Stimulated activated CD8-positive, alpha-beta memory T cell treated with anti-CD3 and anti-CD28 coated beads, Interleukin-7, amount 100 ng/mL, for 48 hours (primary cell): ENCODE data around the gene ZMYND8.
"Not testable (repeated sequence)": the region's sequence is repeated elsewhere in the genome, so short reads cannot be mapped to it uniquely, and the experiment has no call there.

Source experiments
- DNase-seq, 2 donors: peaks; one replicate each; pipeline ENCODE4 v3.0.0-alpha.2; 2020; ENCODE audit warnings: low read depth in 1 of 2; ENCODE audit errors: extremely low read depth in 1 of 2

Gene ZMYND8

DNA sequence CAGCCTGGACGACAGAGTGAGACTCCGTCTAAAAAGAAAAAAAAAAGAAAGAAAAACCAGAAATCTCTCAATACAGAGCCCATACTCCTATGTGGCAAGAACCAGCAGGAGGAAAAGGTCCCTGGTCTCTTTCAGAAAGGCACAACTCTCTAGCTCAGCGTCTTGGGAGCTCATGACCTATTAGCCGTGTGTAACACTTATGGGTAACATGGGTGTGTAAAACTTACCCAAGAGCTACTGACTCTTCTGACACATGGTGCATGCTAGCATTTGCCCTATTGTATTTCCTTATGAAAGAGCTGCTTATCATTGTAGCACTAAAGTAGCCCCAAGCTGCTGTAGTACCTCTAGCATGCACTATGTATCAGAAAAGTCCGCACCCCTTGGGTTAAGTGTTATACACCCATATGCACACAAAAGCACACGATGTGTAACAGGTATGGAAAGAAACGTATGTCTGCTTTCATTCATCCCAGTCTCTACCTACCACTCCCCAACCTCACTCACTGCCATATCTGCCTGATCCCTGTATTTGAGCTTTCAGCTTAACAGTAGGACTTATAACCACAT, 85.4 kb downstream of the ZMYND8 start:
- DNase-seq = no peak

DNA sequence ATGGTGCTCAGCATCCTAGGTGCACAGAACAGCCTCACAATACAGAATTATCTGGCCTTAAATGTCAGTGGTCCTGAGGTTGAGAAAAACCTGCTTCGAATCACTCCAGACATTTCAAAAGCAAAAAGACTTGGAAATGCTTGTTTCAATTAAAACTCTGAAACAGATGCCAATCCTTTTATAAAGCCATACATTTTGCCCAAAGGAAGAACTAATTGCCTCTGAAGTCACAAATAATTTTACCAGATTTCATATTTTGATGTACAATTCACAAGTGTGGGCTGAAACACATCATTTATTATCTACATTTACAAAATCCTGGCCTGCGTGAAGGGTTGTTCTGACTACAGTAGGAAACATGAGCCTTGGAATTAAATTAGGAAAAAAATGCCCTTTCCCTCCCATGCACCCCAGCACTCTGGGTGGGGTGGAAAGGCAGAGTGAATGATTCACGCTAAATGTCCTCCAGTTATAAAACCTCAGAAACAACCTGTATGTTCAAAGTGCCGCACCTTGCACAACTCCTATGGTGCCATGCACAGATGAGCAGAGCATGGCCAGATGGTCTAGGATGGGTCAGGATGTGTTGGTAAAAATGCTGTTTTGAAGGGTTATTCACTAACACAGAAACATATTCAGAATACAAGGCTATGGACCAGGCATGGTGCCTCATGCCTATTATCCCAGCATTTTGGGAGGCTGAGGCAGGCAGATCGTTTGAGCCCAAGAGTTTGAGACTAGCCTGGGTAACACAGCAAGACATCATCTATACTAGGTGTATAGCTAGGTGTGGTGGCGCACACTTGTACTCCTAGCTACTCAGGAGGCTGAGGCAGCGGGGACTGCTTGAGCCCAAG, 87.0 kb downstream of the ZMYND8 start:
- no peak for DNase-seq

DNA sequence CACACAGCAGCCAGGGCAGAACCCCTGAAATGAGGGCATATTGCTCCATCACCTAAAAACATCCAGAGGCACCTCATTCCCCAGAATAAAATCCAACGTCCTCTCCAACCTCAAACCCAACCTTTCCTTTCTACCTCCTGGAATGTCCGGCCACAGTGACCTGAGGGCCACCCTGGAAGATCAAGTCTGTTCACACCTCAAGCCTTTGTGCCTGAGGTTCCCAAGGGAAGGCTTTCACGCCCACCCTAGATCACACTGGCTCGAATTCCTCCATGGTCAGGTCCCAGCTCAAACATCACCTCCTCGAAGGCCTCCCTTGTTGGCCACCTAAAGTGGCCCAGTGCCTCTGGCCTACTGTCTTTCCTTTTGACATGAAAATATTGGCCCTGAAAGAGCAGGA, 88.9 kb downstream of the ZMYND8 start:
- DNase-seq = no peak

DNA sequence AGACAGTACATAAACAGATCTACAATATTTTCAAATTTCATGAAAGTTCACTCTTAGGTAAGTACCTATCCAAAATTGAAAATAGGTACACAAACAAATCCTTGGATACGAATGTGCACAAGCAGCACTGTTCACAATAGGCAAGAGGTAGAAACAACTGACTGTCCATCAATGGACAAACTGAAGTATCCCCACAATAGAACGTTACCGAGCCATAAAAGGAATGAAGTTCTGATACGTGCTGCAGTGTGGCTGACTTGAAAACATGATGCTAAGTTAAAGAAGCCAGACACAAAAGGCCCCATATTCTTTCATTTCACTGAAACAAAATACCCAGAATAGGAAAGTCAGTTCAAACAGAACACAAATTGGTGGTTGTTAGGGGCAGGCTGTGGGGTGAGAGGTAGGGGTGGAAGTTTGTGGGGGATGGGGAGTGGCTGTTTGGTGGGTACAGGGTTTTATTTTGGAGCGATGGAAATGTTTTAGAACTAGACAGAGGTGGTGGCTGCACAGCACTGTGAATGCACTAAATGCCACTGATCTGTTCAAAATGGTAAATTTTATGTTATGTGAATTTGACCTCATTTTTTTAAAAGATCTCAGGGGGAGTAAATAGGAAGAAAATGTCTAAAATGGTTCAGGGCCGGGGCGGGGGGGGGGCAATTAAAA, 89.5 kb downstream of the ZMYND8 start:
- no peak for DNase-seq

DNA sequence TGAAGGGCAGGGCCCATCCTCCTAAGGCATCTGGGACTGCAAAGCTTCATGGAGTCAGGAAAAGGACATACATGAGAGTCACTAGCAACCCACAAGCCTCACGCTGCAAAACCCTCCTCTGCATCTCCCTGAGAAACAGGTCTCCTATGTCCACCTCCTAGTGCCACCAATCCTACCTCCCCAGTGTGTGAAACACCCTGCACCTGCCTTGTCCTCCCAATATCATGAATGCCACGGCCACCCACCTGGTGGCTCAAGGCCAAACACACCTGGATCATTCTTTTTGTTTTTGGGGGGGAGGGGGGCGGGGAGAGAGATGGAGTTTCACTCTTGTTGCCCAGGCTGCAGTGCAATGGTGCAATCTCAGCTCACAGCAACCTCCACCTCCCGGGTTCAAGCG, 90.5 kb downstream of the ZMYND8 start:
- DNase-seq = no peak

DNA sequence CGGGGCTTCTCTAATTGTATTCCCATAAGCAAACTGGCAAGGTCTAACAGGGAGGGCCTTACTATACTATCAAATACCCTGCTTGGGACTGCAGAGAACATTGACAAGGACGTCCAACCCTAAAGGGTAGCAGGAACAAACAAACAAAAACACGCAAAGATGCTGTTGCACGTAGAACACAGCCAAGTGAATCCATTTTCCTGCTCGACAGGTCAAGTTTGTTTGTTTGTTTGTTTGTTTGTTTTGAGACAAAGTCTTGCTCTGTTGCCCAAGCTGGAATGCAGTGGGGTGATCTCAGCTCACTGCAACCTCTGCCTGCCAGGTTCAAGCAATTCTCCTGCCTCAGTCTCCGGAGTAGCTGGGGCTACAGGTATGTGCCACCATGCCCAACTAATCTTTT, 91.3 kb downstream of the ZMYND8 start:
- DNase-seq = no peak

DNA sequence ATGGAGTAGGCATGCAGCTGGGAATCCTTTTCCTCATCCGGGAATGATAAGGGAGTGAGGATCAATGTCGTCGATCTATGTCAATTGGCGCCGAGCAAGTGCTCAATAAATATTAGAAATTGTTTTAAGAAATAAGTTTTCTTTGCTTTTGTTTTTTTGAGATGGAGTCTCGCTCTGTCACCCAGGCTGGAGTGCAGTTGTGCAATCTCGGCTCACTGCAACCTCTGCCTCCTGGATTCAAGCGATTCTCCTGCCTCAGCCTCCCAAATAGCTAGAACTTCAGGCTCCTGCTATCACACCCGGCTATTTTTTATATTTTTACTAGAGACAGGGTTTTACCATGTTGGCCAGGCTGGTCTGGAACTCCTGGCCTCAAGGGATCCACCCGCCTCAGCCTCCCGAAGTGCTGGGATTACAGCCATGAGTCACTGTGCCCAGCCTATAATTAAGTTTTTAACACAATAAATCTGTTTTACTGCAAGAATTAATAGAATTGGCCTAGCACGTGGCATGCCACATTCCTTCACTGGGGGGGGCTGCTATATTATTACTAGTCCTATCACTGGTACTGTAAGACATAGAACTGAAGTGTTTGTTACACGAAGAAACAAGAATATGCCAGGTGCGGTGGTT, 92.2 kb downstream of the ZMYND8 start:
- DNase-seq = not testable (repeated sequence)

DNA sequence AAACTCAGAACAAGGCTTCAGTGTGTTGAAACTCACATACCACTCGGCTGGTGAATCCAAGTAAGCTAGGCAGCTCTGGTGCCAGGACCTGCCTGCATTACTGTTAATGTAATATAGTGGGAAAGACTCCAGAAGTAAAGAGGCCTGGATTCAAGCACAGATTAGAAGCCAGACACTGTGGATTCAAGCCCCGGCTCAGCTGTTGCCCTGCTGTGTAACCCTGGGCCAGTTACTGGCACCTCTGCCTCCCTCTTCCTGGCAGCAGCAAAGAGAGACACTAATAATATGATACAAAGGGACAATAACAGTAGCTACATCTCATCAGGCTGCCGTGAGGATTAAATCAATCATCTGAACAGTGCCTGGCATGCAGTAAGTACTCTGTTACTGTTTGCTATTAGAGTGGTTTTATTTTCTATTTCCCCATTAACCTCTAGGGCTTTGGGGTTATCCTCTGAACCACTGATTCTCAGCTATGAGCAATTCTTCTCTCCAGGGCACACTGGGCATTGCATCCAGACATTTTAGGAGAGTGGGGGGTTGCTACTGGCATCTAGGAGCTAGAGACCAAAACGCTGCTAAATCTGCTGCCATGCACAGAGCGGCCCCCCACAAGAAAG, 92.9 kb downstream of the ZMYND8 start:
- DNase-seq = no peak

DNA sequence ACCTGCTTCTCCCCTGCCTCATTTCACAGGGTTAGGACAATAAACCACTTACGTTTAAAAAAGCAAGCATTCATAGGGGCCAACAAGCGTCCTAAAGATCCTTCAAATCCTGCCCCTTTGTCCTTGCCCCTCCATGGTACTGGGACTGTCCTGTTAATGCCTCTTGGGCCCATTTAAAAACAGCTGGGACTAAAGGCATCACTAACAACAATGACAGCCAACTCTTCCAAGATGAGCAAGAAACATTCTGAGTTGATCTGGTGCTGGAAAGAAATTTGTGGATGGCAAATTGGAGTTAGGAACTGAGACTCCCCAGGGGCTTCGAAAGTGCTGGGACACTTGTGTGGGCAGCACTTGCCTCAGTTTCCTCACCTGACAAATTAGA, 93.4 kb downstream of the ZMYND8 start:
- DNase-seq = no peak

DNA sequence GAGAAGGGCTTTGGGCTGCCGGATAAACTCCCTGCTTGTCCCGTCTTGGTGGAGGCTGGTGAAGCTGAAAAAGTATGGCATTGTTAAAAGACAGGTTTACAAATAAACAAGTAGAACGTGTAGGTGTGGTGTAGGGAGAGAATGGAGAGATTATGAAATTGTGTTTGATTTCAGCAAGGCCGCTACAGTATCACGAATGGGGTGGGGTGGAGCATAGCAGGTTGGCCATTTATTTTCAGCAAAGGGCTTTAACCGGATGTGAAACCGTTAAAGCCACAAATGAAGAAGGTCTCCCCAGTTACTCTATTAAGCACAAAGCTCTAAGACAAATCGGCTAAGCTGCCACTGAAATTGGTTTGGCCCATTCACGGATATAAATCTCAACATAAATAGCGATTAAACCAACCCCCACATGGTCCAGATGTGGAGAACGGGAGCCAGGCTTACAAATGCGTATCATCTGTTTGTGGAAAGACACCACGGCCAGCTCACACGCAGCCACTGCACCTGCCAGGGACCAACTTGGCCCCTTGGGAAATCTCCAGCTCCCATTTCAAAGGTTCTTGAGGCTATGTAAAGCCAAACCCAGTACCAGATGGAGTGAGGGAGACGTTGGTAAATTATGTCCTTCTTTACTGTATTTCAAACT, 94.0 kb downstream of the ZMYND8 start:
- no peak for DNase-seq

DNA sequence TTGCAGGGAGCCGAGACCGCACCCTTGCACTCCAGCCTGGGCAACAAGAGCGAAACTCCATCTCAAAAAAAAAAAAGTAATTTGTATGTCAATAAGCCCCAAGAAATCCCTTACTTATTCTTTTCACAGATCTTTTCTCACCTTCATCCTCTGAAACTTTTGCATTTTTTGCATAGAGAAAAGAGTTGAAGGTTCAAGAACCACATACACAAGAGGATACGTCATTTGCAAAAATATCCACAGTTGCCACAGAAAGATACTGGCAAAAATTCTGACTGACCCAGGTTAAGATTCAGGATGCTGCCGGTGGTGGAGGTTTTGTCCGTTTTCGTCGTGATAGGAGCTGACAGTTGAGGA, 94.5 kb downstream of the ZMYND8 start:
- DNase-seq = no peak

DNA sequence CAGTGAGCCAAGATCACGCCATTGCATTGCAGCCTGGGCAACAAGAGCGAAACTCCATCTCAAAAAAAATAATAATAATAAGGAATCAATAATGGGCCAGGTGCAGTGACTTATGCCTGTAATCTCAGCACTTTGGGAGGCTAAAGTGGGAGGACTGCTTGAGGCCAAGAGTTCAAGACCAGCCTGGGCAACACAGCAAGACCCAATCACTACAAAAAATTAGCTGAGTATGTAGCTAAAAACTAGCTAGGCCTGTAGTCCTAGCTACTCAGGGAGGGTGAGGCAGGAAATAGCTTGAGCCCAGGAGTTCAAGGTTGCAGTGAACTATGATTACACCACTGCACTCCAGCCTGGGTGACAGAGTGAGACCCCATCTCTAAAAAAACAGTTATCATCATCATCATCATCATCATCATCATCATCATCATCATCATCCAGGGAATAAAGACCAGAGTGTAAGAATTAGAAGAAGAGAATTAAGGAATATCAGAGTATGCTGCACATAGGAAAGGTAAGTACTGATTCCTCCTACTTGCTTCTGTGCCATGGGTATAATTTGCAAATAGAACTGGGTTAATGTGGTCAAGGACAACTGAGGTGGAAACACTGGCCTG, 95.2 kb downstream of the ZMYND8 start:
- DNase-seq = not testable (repeated sequence)

DNA sequence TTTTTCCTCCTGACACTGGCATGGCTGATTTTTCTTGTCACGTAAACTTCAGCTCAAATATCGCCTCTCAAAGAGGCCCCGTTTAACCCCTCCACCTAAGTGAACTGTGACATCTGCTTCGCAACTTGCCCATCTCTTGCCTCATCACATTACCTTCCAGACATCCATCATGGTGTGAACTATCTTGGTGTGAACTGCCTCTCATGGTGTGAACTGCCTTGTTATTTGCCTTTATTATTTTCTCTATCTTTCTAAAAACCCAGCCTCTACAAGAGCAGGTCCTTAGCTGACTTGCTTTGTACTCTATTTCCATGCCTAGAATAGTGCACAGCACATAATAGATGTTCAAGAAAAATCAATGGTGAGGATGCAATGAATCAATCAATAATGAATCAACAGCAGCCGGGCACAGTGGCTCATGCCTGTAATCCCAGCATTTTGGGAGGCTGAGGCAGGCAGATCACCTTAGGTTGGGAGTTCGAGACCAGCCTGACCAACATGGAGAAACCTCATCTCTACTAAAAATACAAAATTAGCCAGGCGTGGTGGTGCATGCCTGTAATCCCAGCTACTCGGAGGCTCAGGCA, 95.9 kb downstream of the ZMYND8 start:
- DNase-seq = not testable (repeated sequence)

DNA sequence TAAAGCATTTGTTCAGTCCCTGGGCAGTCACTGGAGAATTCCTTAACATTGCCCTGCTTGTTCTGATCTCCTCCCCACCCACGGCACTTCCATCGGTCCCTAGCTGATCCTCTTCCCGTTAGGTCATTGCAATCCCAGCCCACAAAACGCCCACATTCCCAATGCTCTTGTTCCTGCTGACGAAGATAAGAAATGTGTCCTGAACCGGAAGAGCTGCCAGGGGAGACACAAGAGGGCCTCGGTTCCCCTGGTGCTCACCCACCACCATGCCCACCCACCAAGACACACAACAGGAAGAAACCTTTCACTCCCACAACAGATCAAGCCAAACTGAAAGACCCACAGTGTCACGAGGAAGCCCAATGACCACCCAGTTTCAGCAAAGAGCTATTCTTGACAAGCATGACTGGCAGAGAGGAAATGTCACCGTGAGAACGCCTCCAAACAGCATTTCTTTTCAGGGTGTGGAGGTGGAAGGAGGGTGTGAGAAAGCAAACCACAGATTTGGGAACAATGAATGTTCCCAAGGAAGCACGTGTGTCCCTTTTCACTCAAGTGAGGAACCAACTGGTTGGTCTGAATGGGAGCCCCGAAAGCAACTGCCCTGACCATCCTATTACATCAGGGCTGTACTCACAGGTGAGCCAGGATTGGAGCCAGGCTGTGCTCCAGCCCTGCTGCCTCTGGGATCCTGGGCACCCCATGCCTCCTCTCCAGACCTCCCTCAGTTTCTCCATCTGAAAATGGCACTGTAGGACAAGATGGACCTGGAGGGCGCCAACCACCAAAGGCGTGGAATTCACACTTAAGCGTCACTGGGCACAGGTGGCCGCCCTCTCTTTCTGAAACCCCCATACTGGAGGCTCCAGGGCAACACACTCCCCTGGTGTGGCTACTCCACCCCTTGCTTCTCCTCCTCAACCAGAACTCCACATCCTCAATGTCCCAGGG, 97.5 kb downstream of the ZMYND8 start:
- no peak for DNase-seq

DNA sequence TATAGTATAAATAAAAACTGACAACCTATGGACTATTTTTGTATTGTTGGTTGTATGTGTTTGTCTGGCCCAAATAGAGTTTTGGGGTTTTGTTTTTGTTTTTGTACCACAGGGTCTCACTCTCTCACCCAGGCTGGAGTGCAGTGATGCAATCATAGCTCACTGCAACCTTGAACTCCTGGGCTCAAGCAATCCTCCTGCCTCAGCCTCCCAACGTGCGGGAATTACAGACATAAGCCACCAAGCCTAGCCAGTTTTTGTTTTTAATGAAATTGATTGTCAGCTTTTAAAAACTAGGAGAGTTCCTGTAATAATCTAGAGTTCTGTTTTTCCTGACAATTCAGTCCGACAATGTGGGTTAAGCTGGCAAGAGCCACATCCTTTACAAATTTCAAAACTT, 98.7 kb downstream of the ZMYND8 start:
- no peak for DNase-seq

DNA sequence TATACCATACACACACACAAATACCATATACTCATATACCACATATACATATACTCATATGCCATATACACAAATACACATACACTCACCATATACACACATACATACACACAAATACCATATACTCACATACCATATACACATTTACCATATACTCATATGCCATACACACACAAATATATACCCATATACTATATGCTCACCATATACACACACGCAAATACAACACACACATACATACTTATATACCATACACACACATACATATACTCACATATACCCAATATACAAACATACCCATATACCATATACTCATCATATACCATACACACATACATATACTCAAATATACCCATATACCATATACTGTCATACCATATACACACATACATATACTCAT, 99.2 kb downstream of the ZMYND8 start:
- no peak for DNase-seq

DNA sequence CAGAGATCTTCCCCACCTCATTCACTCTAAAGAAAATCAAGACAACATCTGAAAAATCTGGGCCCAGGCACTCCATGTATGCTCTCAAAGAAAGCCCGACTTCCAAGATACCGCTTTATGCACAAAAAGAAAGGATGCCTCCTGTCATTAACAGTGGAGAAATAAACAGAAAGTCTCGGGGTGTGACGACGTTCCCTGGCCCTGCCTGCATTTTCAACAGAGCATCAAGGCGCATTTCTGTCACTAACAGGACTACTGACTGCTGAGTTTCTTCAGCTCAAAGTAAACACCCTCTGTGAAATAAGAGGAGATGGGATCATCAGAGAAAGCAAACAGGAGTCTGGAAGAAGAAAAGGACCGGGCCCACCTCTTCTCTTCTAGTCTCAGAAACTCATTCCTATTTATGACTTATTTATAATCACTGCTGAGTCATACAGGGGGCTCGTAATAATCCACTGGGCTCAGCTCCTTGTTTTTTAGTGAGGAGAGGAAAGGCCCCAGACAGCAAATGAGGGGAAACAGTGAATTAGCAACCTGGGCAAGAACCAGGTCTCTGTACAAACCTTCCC, 99.7 kb downstream of the ZMYND8 start:
- no peak for DNase-seq

DNA sequence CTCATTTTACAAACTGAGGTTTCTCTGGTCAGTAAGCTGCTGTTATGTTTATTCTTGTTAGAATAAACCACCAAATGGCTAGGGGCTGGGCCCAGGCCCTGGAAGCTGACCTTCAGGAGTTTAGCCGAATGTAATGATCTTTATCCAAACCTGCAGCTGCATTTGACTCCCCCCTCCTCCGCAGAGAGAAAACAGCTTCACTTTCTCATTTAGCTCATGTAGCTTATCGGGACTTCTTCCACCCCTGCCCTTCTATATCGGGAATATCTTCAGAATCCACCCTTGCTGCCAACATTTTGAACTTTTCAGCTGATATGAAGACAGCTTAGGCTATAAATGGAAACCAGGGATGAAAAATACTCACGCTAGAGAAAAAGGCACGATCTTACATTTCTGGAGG, 102.6 kb downstream of the ZMYND8 start:
- DNase-seq = no peak

DNA sequence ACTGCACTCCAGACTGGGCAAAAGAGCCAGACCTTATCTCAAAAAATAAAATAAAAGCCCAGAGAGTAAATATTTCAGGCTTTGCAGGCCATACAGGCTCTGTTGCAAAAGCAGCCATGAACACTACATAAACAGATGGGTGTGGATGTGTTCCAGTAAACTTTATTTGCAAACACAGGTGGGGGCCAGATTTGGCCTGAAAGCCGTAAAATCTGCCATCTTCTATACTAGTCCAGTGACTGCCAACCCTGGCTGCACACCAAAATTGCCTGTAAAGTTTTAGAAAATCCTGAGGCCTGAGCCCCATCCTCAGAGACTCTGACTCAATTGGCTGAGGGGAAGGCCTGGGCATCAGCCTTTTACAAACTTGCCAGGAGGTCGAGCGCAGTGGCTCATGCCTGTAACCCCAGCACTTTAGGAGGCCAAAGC, 103.6 kb downstream of the ZMYND8 start:
- DNase-seq = no peak
